Spleen (tissue), 7 donors: Measurements from ENCODE around the gene SNX13.

Experiments used
- POLR2A ChIP-seq, 3 donors: fragments of 450-650 bp; IDR thresholded peaks; one replicate each; pipeline ENCODE4 v1.5.1; 2017; ENCODE audit warnings: antibody characterized with exemption in 3 of 3, mild to moderate bottlenecking in 1 of 3
- TF ChIP-seq, protein P1 (sequence below), 11 experiments: fragments of 200-600 bp in 7 of 11; fragments of 450-650 bp in 4 of 11; sonication (generic) in 4 of 11; IDR thresholded peaks in 8 of 11; conservative IDR thresholded peaks in 3 of 11; 1 replicate in 7 of 11; 2 replicates in 4 of 11; pipeline versions ENCODE4 v1.4.0 to v1.8.0; 2016 to 2021; ENCODE audit warnings: antibody characterized with exemption in 11 of 11, inconsistent platforms in 4 of 11, mild to moderate bottlenecking in 1 of 11
- donor health status: DM: no; HTN: no; CAD: no; lungs with moderate emphysema.
- donor health status: DM: no; HTN: no; CAD: no.
- donor health status: DM: no; HTN: no; CAD: no.

GRCh38 chr7:17856251-17856650 lies 84.0 kb downstream of the SNX13 start:
- TF ChIP-seq POLR2A (IDR thresholded peaks at IDR 0.05) = no peak
- TF ChIP-seq, protein P1, sequence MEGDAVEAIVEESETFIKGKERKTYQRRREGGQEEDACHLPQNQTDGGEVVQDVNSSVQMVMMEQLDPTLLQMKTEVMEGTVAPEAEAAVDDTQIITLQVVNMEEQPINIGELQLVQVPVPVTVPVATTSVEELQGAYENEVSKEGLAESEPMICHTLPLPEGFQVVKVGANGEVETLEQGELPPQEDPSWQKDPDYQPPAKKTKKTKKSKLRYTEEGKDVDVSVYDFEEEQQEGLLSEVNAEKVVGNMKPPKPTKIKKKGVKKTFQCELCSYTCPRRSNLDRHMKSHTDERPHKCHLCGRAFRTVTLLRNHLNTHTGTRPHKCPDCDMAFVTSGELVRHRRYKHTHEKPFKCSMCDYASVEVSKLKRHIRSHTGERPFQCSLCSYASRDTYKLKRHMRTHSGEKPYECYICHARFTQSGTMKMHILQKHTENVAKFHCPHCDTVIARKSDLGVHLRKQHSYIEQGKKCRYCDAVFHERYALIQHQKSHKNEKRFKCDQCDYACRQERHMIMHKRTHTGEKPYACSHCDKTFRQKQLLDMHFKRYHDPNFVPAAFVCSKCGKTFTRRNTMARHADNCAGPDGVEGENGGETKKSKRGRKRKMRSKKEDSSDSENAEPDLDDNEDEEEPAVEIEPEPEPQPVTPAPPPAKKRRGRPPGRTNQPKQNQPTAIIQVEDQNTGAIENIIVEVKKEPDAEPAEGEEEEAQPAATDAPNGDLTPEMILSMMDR (IDR thresholded peaks at IDR 0.05 in 8 of 11, conservative IDR thresholded peaks at IDR 0.05 in 3 of 11) = no peak
